CD4-positive, alpha-beta memory T cell (primary cell): Measurements from ENCODE around the gene SCARB2. TPM values are rescaled to one million over a fixed set of nuclear protein-coding genes. Genes with fewer than 3 reads are reported as not detected.

Experiments used
- CTCF ChIA-PET: fragments of 350-600 bp; sonication (Branson Sonifier 250); formaldehyde crosslinking; loops from one replicate; lab custom pipeline; 2021; ENCODE audit warnings: inconsistent platforms; ENCODE audit not compliant: partially characterized antibody; lab: Charles Lee
- POLR2A ChIA-PET: fragments of 350-600 bp; sonication (Branson Sonifier 250); formaldehyde crosslinking; loops from one replicate; lab custom pipeline; 2021; ENCODE audit not compliant: partially characterized antibody; lab: Charles Lee
- DNase-seq, 5 donors: peaks; one replicate each; pipeline versions ENCODE4 v3.0.0 to v3.0.0-alpha.2; 2020 to 2022; ENCODE audit warnings: mixed read lengths in 1 of 5
- H3K27ac ChIP-seq: one replicate; pipeline ENCODE4 v1.7.0; 2013; ENCODE audit warnings: low read depth, low read length
- H3K27me3 ChIP-seq: 2 replicates; pipeline ENCODE4 v1.7.0; 2013; ENCODE audit warnings: mild to moderate bottlenecking, low read length, moderate library complexity; ENCODE audit not compliant: insufficient read depth
- H3K36me3 ChIP-seq: 2 replicates; pipeline ENCODE4 v1.7.0; 2013; ENCODE audit warnings: mild to moderate bottlenecking, low read length, moderate library complexity; ENCODE audit not compliant: insufficient read depth
- H3K4me1 ChIP-seq: 2 replicates; pipeline ENCODE4 v1.7.0; 2013; ENCODE audit warnings: mild to moderate bottlenecking, low read length, moderate library complexity; ENCODE audit not compliant: insufficient read depth
- H3K4me3 ChIP-seq, 2 donors: one replicate each; pipeline ENCODE4 v1.7.0; 2013; ENCODE audit warnings: low read length in 2 of 2, mild to moderate bottlenecking in 1 of 2
- H3K9me3 ChIP-seq, 2 donors: one replicate each; pipeline ENCODE4 v1.7.0; 2013; ENCODE audit warnings: low read length in 2 of 2, control low read depth in 1 of 2; ENCODE audit not compliant: control insufficient read depth in 1 of 2
- H3K27ac Mint-ChIP-seq, 7 donors: one replicate each; pipeline ENCODE4 v1.8.0; 2020 to 2021; ENCODE audit warnings: mixed read lengths in 7 of 7, mild to moderate bottlenecking in 6 of 7, inconsistent platforms in 3 of 7, moderate library complexity in 3 of 7
- H3K27me3 Mint-ChIP-seq, 2 donors: one replicate each; pipeline ENCODE4 v1.8.0; 2020 to 2021; ENCODE audit warnings: mixed read lengths in 2 of 2
- H3K36me3 Mint-ChIP-seq, 2 donors: one replicate each; pipeline ENCODE4 v1.8.0; 2020 to 2021; ENCODE audit warnings: mixed read lengths in 2 of 2, inconsistent platforms in 1 of 2, mild to moderate bottlenecking in 1 of 2
- H3K4me1 Mint-ChIP-seq, 4 donors: one replicate each; pipeline ENCODE4 v1.8.0; 2020 to 2021; ENCODE audit warnings: mixed read lengths in 4 of 4, mild to moderate bottlenecking in 1 of 4
- H3K4me3 Mint-ChIP-seq, 8 donors: one replicate each; pipeline ENCODE4 v1.8.0; 2020 to 2021; ENCODE audit warnings: mixed read lengths in 8 of 8, mild to moderate bottlenecking in 7 of 8, moderate library complexity in 6 of 8, inconsistent platforms in 3 of 8
- H3K9me3 Mint-ChIP-seq, 8 donors: one replicate each; pipeline ENCODE4 v1.8.0; 2020 to 2021; ENCODE audit warnings: mixed read lengths in 8 of 8, mild to moderate bottlenecking in 5 of 8, inconsistent platforms in 3 of 8, moderate library complexity in 1 of 8
- intact Hi-C: fragments of 100-400 bp; cut with micrococcal nuclease; formaldehyde crosslinking; loops from one replicate; pipeline ENCODE4 v1.15.1; 2023
- polyA plus RNA-seq, 2 donors: library from polyadenylated mRNA; unstranded; fragments of 300-500 nt; fragmentation: Illumina TruSeq; gene quantifications; one replicate each; pipeline ENCODE4 v1.2.3, GENCODE V29; 2021
- total RNA-seq, 2 experiments: library from RNA; stranded (reverse); gene quantifications; one replicate each; pipeline ENCODE4 v1.2.3, GENCODE V29; 2021

The SCARB2 gene
- total and polyA plus RNA-seq, 4 experiments from 2014 or later: 10.2 to 23.5 (median 19.5) TPM

- Mint-ChIP-seq H3K27me3 (no peaks in the 10 kb centered on the region), H3K4me3 (no peak overlapping the region), H3K9me3 (no peaks in the 10 kb centered on the region), H3K27ac (peak overlapping the region in 3 of 7 donors; percentile 11 to 47 (median 39)), H3K4me1 (peaks cover 50 to 82% (median 63%) of the 10 kb centered on the region in 4 donors), H3K36me3 (peaks cover 0 to 8% of the 10 kb centered on the region in 2 donors)
- Histone ChIP-seq H3K4me1 (peaks cover 40% of the 10 kb centered on the region), H3K27ac (no peak overlapping the region), H3K4me3 (no peak overlapping the region), H3K9me3 (no peaks in the 10 kb centered on the region), H3K36me3 (no peaks in the 10 kb centered on the region), H3K27me3 (no peaks in the 10 kb centered on the region)
- ChIA-PET CTCF (interaction anchor here (1.7 to 2.8 kb wide), 2 partner anchors 30 to 169 kb away, joined by 6 to 10 read pairs; no protein-coding TSS in a partner anchor), POLR2A (interaction anchor here (1.4 to 1.7 kb wide), 2 partner anchors 10 to 61 kb away, joined by 4 read pairs; no protein-coding TSS in a partner anchor)
- intact Hi-C loops: loop anchor here (5.0 kb wide), 3 partner anchors 97 to 867 kb away; partner anchors contain the start of genes CCNI, RCHY1, STBD1 and THAP6
- DNase-seq: no peak
Measured at GRCh38 chr4:76209881-76210280, 3.7 kb downstream of the SCARB2 start.

GRCh38 chr4:76208005-76208765 is 5.4 kb downstream of the SCARB2 start:
- Mint-ChIP-seq H3K4me1 (peaks cover 46 to 77% (median 61%) of the 10 kb centered on the region in 4 donors), H3K36me3 (peaks cover 0 to 8% of the 10 kb centered on the region in 2 donors), H3K4me3 (no peak overlapping the region), H3K27me3 (no peaks in the 10 kb centered on the region), H3K27ac (peak overlapping the region in 4 of 7 donors; percentile 9 to 44 (median 37)), H3K9me3 (no peaks in the 10 kb centered on the region)
- Histone ChIP-seq H3K9me3 (no peaks in the 10 kb centered on the region), H3K4me3 (no peak overlapping the region), H3K27ac (no peak overlapping the region), H3K36me3 (no peaks in the 10 kb centered on the region), H3K4me1 (peaks cover 30% of the 10 kb centered on the region), H3K27me3 (no peaks in the 10 kb centered on the region)
- intact Hi-C loops: no loop called here
- DNase-seq: no peak
- CTCF ChIA-PET: interaction anchor here (1.0 to 2.8 kb wide), 2 partner anchors 28 to 29 kb away, joined by 3 to 10 read pairs; no protein-coding TSS in a partner anchor
- POLR2A ChIA-PET: no interaction called here

- no peak for DNase-seq
- Mint-ChIP-seq H3K4me3 (no peak overlapping the region), H3K4me1 (peaks cover 41 to 70% (median 56%) of the 10 kb centered on the region in 4 donors), H3K9me3 (no peaks in the 10 kb centered on the region), H3K36me3 (peaks cover 0 to 5% of the 10 kb centered on the region in 2 donors), H3K27ac (no peak overlapping the region), H3K27me3 (no peaks in the 10 kb centered on the region)
- CTCF ChIA-PET: interaction anchor here (1.0 kb wide), 1 partner anchor 28 kb away, joined by 3 read pairs; no protein-coding TSS in a partner anchor
- POLR2A ChIA-PET: no interaction called here
- peaks cover 24% of the 10 kb centered on the region for H3K4me1 ChIP-seq
- no peaks in the 10 kb centered on the region for H3K9me3 ChIP-seq
- H3K4me3 ChIP-seq: no peak overlapping the region
- intact Hi-C loops: no loop called here
- H3K27ac ChIP-seq: no peak overlapping the region
- no peaks in the 10 kb centered on the region for H3K36me3 ChIP-seq
- no peaks in the 10 kb centered on the region for H3K27me3 ChIP-seq
Measured at GRCh38 chr4:76207549-76207948, 6.1 kb downstream of the SCARB2 start.

GRCh38 chr4:76206222-76206942 is 7.2 kb downstream of the SCARB2 start:
- H3K9me3 Mint-ChIP-seq: no peaks in the 10 kb centered on the region
- Histone ChIP-seq H3K4me1 (peaks cover 12% of the 10 kb centered on the region), H3K27me3 (no peaks in the 10 kb centered on the region), H3K36me3 (no peaks in the 10 kb centered on the region), H3K9me3 (no peaks in the 10 kb centered on the region), H3K27ac (no peak overlapping the region), H3K4me3 (no peak overlapping the region)
- H3K4me3 Mint-ChIP-seq: no peak overlapping the region
- H3K27ac Mint-ChIP-seq: no peak overlapping the region
- H3K36me3 Mint-ChIP-seq: peaks cover 0 to 5% of the 10 kb centered on the region in 2 donors
- ChIA-PET POLR2A (no interaction called here), CTCF (interaction anchor here (1.2 to 1.3 kb wide), 2 partner anchors 26 to 172 kb away, joined by 4 to 6 read pairs; no protein-coding TSS in a partner anchor)
- intact Hi-C loops: no loop called here
- H3K4me1 Mint-ChIP-seq: peaks cover 33 to 64% (median 48%) of the 10 kb centered on the region in 4 donors
- DNase-seq: no peak
- no peaks in the 10 kb centered on the region for H3K27me3 Mint-ChIP-seq

GRCh38 chr4:76205476-76205875 is 8.1 kb downstream of the SCARB2 start:
- intact Hi-C loops: no loop called here
- no peaks in the 10 kb centered on the region for H3K27me3 ChIP-seq
- Mint-ChIP-seq H3K27me3 (no peaks in the 10 kb centered on the region), H3K36me3 (peaks cover 0 to 5% of the 10 kb centered on the region in 2 donors), H3K9me3 (no peaks in the 10 kb centered on the region), H3K4me3 (no peak overlapping the region), H3K4me1 (peaks cover 35 to 64% (median 48%) of the 10 kb centered on the region in 4 donors), H3K27ac (no peak overlapping the region)
- no peak for DNase-seq
- ChIA-PET POLR2A (no interaction called here), CTCF (interaction anchor here (1.2 to 1.7 kb wide), 3 partner anchors 26 to 173 kb away, joined by 4 to 7 read pairs (median 6); no protein-coding TSS in a partner anchor)
- H3K4me3 ChIP-seq: no peak overlapping the region
- H3K9me3 ChIP-seq: no peaks in the 10 kb centered on the region
- no peaks in the 10 kb centered on the region for H3K36me3 ChIP-seq
- H3K4me1 ChIP-seq: peaks cover 5% of the 10 kb centered on the region
- H3K27ac ChIP-seq: no peak overlapping the region

- Histone ChIP-seq H3K27me3 (no peaks in the 10 kb centered on the region), H3K9me3 (no peaks in the 10 kb centered on the region), H3K4me3 (no peak overlapping the region), H3K4me1 (peaks cover 9% of the 10 kb centered on the region), H3K27ac (no peak overlapping the region), H3K36me3 (no peaks in the 10 kb centered on the region)
- intact Hi-C loops: no loop called here
- POLR2A ChIA-PET: no interaction called here
- Mint-ChIP-seq H3K4me3 (no peak overlapping the region), H3K9me3 (no peaks in the 10 kb centered on the region), H3K36me3 (peaks cover 0 to 1% of the 10 kb centered on the region in 2 donors), H3K27ac (no peak overlapping the region), H3K27me3 (no peaks in the 10 kb centered on the region), H3K4me1 (peaks cover 35 to 64% (median 47%) of the 10 kb centered on the region in 4 donors)
- DNase-seq: no peak
- CTCF ChIA-PET: interaction anchor here (1.3 to 1.7 kb wide), 2 partner anchors 25 to 173 kb away, joined by 6 to 7 read pairs; no protein-coding TSS in a partner anchor
Measured at GRCh38 chr4:76204936-76205335, 8.7 kb downstream of the SCARB2 start.
